Body of pancreas (tissue), 4 donors: Measurements from ENCODE around the gene TMEM178B.

Source experiments
- POLR2A ChIP-seq, 3 donors: fragments of 450-650 bp; IDR thresholded peaks; one replicate each; pipeline ENCODE4 v1.6.1; 2016; ENCODE audit warnings: antibody characterized with exemption in 3 of 3, mild to moderate bottlenecking in 2 of 3
- TF ChIP-seq, protein P1 (sequence below), 7 experiments: fragments of 450-650 bp in 4 of 7; fragments of 200-600 bp in 3 of 7; sonication (generic) in 3 of 7; IDR thresholded peaks; one replicate each; pipeline ENCODE4 v1.5.1; 2016 to 2019; ENCODE audit warnings: antibody characterized with exemption in 7 of 7

DNA sequence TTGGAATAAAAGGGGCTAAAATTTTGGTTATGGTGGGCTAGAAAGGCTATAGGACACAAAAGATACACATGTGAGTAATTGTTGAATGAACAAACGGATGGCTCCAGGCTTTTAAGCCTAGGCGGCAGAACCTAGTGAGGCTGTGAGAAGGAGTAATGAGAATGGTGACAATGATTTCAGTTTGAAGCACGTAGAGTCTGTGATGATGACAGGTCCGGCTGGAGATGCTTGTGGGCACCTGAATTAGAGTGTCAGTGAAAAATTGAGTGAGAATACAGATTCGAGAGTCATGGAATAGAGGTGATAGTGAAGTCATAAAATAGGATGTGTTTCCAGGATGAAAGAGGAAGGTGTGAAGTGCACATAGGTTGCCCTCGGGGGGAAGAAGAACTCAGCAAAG lies 170.6 kb downstream of the TMEM178B start:
- TF ChIP-seq, protein P1, sequence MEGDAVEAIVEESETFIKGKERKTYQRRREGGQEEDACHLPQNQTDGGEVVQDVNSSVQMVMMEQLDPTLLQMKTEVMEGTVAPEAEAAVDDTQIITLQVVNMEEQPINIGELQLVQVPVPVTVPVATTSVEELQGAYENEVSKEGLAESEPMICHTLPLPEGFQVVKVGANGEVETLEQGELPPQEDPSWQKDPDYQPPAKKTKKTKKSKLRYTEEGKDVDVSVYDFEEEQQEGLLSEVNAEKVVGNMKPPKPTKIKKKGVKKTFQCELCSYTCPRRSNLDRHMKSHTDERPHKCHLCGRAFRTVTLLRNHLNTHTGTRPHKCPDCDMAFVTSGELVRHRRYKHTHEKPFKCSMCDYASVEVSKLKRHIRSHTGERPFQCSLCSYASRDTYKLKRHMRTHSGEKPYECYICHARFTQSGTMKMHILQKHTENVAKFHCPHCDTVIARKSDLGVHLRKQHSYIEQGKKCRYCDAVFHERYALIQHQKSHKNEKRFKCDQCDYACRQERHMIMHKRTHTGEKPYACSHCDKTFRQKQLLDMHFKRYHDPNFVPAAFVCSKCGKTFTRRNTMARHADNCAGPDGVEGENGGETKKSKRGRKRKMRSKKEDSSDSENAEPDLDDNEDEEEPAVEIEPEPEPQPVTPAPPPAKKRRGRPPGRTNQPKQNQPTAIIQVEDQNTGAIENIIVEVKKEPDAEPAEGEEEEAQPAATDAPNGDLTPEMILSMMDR (IDR thresholded peaks at IDR 0.05) = no peak
- TF ChIP-seq POLR2A (IDR thresholded peaks at IDR 0.05) = no peak
